GM23248 (cell line): ENCODE data around the gene NCOA3. TPM values are rescaled to one million over a fixed set of nuclear protein-coding genes. Genes with fewer than 3 reads are reported as not detected.
A peak's percentile ranks its signal among the peaks of the same experiment; 100 is the strongest.

Experiments used
- DNase-seq: peaks from one replicate; pipeline ENCODE4 v3.0.0-alpha.2; 2015
- H2AFZ ChIP-seq: fragments of 200-600 bp; sonication (generic); 2 replicates; pipeline ENCODE4 v1.6.1; 2016; ENCODE audit warnings: antibody characterized with exemption
- H3F3A ChIP-seq: fragments of 200-600 bp; sonication (generic); 2 replicates; pipeline ENCODE4 v1.6.1; 2016; ENCODE audit warnings: mild to moderate bottlenecking, antibody characterized with exemption, mixed run types; ENCODE audit not compliant: insufficient read depth
- H3K27ac ChIP-seq: fragments of 200-600 bp; sonication (generic); 2 replicates; pipeline ENCODE4 v1.5.1; 2016; ENCODE audit warnings: mild to moderate bottlenecking
- H3K27me3 ChIP-seq: fragments of 200-600 bp; sonication (generic); replicated peaks from 2 replicates; pipeline ENCODE4 v1.6.1; 2016; ENCODE audit warnings: mild to moderate bottlenecking; ENCODE audit not compliant: insufficient read depth
- H3K36me3 ChIP-seq: fragments of 200-600 bp; sonication (generic); 2 replicates; pipeline ENCODE4 v1.6.1; 2016; ENCODE audit warnings: low read depth, mild to moderate bottlenecking
- H3K4me1 ChIP-seq: fragments of 200-600 bp; sonication (generic); 2 replicates; pipeline ENCODE4 v1.6.1; 2016; ENCODE audit warnings: mild to moderate bottlenecking; ENCODE audit not compliant: insufficient read depth
- H3K4me2 ChIP-seq: fragments of 200-600 bp; sonication (generic); one replicate; pipeline ENCODE4 v1.6.1; 2016; ENCODE audit warnings: mild to moderate bottlenecking; ENCODE audit not compliant: unreplicated experiment
- H3K4me3 ChIP-seq: fragments of 200-600 bp; sonication (generic); 2 replicates; pipeline ENCODE4 v1.5.1; 2016; ENCODE audit warnings: mild to moderate bottlenecking
- H3K79me2 ChIP-seq: fragments of 200-600 bp; sonication (generic); 2 replicates; pipeline ENCODE4 v1.6.1; 2016; ENCODE audit warnings: mild to moderate bottlenecking; ENCODE audit not compliant: insufficient read depth
- H3K9ac ChIP-seq: fragments of 200-600 bp; sonication (generic); 2 replicates; pipeline ENCODE4 v1.6.1; 2016; ENCODE audit warnings: mild to moderate bottlenecking
- H3K9me2 ChIP-seq: fragments of 200-600 bp; sonication (generic); 2 replicates; pipeline ENCODE4 v1.6.1; 2016; ENCODE audit warnings: mixed run types, mild to moderate bottlenecking, moderate library complexity; ENCODE audit not compliant: insufficient read depth
- H3K9me3 ChIP-seq: fragments of 200-600 bp; sonication (generic); one replicate; pipeline ENCODE4 v1.6.1; 2017; ENCODE audit warnings: low read depth
- H4K20me1 ChIP-seq: fragments of 200-600 bp; sonication (generic); 2 replicates; pipeline ENCODE4 v1.6.0; 2016; ENCODE audit not compliant: insufficient read depth
- EZH2 ChIP-seq: fragments of 200-600 bp; sonication (generic); IDR thresholded peaks from 2 replicates; pipeline ENCODE4 v1.6.1; 2018; ENCODE audit warnings: antibody characterized with exemption, mild to moderate bottlenecking; ENCODE audit not compliant: insufficient read depth, poor library complexity, severe bottlenecking
- EZH2phosphoT487 ChIP-seq: fragments of 200-600 bp; sonication (generic); IDR thresholded peaks from 2 replicates; pipeline ENCODE4 v1.6.1; 2018; ENCODE audit warnings: antibody characterized with exemption, moderate library complexity, mild to moderate bottlenecking, low read depth; ENCODE audit not compliant: insufficient read depth
- WGBS, 2 experiments: methylation state at CpG; one replicate each; pipeline ENCODE4 v1.1.6; 2015 to 2017; ENCODE audit warnings: low lambda C conversion rate in 2 of 2, low coverage in 1 of 2; ENCODE audit errors: missing lambda C conversion rate in 2 of 2; 5-methylcytosine and 5-hydroxymethylcytosine counted together
- in situ Hi-C: fragments of 300-500 bp; cut with MboI; formaldehyde crosslinking; loops from 2 replicates; pipeline ENCODE4 v1.15.0; 2020
- polyA plus RNA-seq: library from polyadenylated mRNA; unstranded; fragments of >200 nt; fragmentation: Nextera tagmentation; extraction: Ambion mirVana; gene quantifications from 2 replicates; pipeline ENCODE4 v1.2.1, GENCODE V29; 2016
- total RNA-seq: library from RNA; depleted of rRNA; stranded (reverse); fragments of >200 nt; shearing (Covaris generic); gene quantifications from 2 replicates; pipeline ENCODE4 v1.2.3, GENCODE V29; 2014

Gene NCOA3
- total and polyA plus RNA-seq, 2 experiments from 2014 or later = 19.5 to 36.6 TPM

GRCh38 chr20:47662483-47663353 is 161.0 kb downstream of the NCOA3 start:
- Histone ChIP-seq H3K36me3 (peaks cover 3% of the 10 kb centered on the region; the same call in 1 of the 2 replicates), H3K4me2 (no peak overlapping the region), H3K27ac (no peak overlapping the region), H2AFZ (no peak overlapping the region), H3K27me3 (no peaks in the 10 kb centered on the region), H3K4me1 (no peaks in the 10 kb centered on the region), H4K20me1 (no peaks in the 10 kb centered on the region), H3K9me2 (no peaks in the 10 kb centered on the region), H3F3A (no peaks in the 10 kb centered on the region), H3K79me2 (no peaks in the 10 kb centered on the region), H3K9me3 (no peaks in the 10 kb centered on the region), H3K4me3 (no peak overlapping the region), H3K9ac (no peak overlapping the region)
- TF ChIP-seq EZH2 (no peak), EZH2phosphoT487 (no peak)
- 78 to 79% methylated on average over 16 of the region's 16 CpGs for WGBS, 2 experiments
- in situ Hi-C loops = loop anchor here (10.0 to 25.0 kb wide), 2 partner anchors 632 to 1250 kb away; partner anchors contain the start of gene ARFGEF2
- no peak for DNase-seq

DNA sequence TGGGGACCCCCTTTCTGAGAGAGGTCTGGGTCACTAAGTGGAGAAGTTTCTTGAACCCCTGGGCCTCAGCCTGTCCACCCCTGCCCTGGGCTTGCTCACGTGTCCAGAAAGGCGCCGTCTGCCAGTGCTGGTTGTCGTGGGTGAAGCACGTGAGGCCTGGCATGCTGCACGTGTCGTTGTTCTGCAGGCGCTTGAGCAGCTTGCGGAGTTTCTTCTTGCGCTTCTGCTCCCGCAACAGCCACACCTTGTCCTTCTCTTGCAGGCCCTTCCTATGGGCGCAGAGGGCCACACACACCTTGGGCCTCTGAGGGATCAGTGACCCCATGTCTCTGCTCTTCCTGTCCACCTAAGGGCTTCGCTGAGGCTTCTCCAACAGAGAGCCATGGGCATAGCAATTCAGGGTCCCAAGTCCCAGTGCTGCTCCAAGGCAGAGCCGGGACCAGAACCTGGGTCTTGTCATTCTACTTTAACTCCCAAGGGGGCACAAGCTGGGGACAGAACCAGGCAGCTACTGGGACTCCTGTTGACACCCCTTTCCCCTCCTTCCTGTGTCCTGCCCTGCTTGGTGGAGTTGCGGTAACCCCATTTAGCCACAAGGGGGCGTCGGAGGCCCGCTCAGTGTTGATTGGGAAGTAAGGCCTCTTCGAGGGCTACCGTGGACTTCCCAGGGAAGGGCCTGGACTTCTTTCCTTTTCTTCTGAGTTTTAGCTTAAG is 161.8 kb downstream of the NCOA3 start:
- Histone ChIP-seq H3K9me3 (no peaks in the 10 kb centered on the region), H3K4me2 (no peak overlapping the region), H3K4me3 (no peak overlapping the region), H4K20me1 (no peaks in the 10 kb centered on the region), H3F3A (no peaks in the 10 kb centered on the region), H2AFZ (no peak overlapping the region), H3K27me3 (no peaks in the 10 kb centered on the region), H3K4me1 (no peaks in the 10 kb centered on the region), H3K9ac (no peak overlapping the region), H3K27ac (no peak overlapping the region), H3K79me2 (no peaks in the 10 kb centered on the region), H3K9me2 (no peaks in the 10 kb centered on the region), H3K36me3 (no peaks in the 10 kb centered on the region)
- WGBS, 2 experiments = 38 to 43% methylated on average over 20 of the region's 20 CpGs
- DNase-seq = peak; percentile 70
- in situ Hi-C loops = loop anchor here (10.0 to 25.0 kb wide), 2 partner anchors 631 to 1249 kb away; partner anchors contain the start of gene ARFGEF2
- no peak for TF ChIP-seq EZH2
- TF ChIP-seq EZH2phosphoT487 = no peak

DNA sequence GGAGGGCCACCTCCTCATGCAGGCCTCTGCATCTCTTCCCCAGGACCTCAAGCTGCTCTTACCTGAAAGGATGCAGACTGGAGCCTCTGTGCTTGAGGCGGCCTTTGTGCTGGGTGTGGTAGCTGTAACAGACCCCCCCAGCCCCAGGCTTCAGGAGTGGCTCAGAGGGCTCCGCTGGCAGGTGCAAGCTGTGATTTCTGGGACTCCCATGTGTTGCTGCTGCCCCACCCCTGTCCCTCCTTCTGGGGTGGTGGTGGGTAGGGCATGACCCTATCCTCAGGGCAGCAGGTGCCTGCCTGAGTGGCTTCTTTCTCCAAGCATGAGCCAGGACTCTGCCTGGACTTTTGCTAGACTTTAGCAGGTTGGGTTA is 162.4 kb downstream of the NCOA3 start:
- Histone ChIP-seq H3K9me2 (no peaks in the 10 kb centered on the region), H3K9me3 (no peaks in the 10 kb centered on the region), H3K4me1 (no peaks in the 10 kb centered on the region), H3K36me3 (no peaks in the 10 kb centered on the region), H3K27ac (no peak overlapping the region), H2AFZ (no peak overlapping the region), H3K79me2 (no peaks in the 10 kb centered on the region), H3K27me3 (no peaks in the 10 kb centered on the region), H4K20me1 (no peaks in the 10 kb centered on the region), H3K4me3 (no peak overlapping the region), H3K9ac (no peak overlapping the region), H3F3A (no peaks in the 10 kb centered on the region), H3K4me2 (no peak overlapping the region)
- in situ Hi-C loops = loop anchor here (10.0 to 25.0 kb wide), 2 partner anchors 631 to 1248 kb away; partner anchors contain the start of gene ARFGEF2
- no peak for DNase-seq
- 83 to 88% methylated on average over 2 of the region's 2 CpGs for WGBS, 2 experiments
- no peak for TF ChIP-seq EZH2
- no peak for TF ChIP-seq EZH2phosphoT487

GRCh38 chr20:47664744-47665143 is 163.1 kb downstream of the NCOA3 start:
- H3K9me2 ChIP-seq = no peaks in the 10 kb centered on the region
- no peaks in the 10 kb centered on the region for H3K79me2 ChIP-seq
- WGBS, 2 experiments = 88% methylated on average over 12 of the region's 12 CpGs
- no peak overlapping the region for H3K4me2 ChIP-seq
- no peak overlapping the region for H2AFZ ChIP-seq
- H3K27me3 ChIP-seq = no peaks in the 10 kb centered on the region
- H3K36me3 ChIP-seq = no peaks in the 10 kb centered on the region
- no peak for DNase-seq
- TF ChIP-seq EZH2 (no peak), EZH2phosphoT487 (no peak)
- in situ Hi-C loops = loop anchor here (10.0 to 25.0 kb wide), 2 partner anchors 630 to 1248 kb away; partner anchors contain the start of gene ARFGEF2
- no peak overlapping the region for H3K27ac ChIP-seq
- no peaks in the 10 kb centered on the region for H3K4me1 ChIP-seq
- H3K9ac ChIP-seq = no peak overlapping the region
- H3K4me3 ChIP-seq = no peak overlapping the region
- no peaks in the 10 kb centered on the region for H4K20me1 ChIP-seq
- no peaks in the 10 kb centered on the region for H3F3A ChIP-seq
- no peaks in the 10 kb centered on the region for H3K9me3 ChIP-seq
